GM12878 (cell line): ENCODE data around the gene C2orf69. TPM values are rescaled to one million over a fixed set of nuclear protein-coding genes. Genes with fewer than 3 reads are reported as not detected.

Experiments used
- BACH1 ChIP-seq: fragments of 450-650 bp; IDR thresholded peaks from 2 replicates; pipeline ENCODE4 v1.6.1; 2017; ENCODE audit warnings: mild to moderate bottlenecking, borderline replicate concordance
- CEBPZ ChIP-seq: fragments of 150-350 bp; IDR thresholded peaks from 2 replicates; pipeline ENCODE4 v1.6.1; 2016; ENCODE audit warnings: low read depth, low read length
- CTCF ChIP-seq, 3 experiments: IDR thresholded peaks in 2 of 3; conservative IDR thresholded peaks in 1 of 3; 2 replicates each; pipeline ENCODE4 v1.5.1; 2011; ENCODE audit warnings: low read depth in 3 of 3, low read length in 3 of 3, mild to moderate bottlenecking in 3 of 3, control low read depth in 2 of 3, moderate library complexity in 2 of 3, inconsistent platforms in 1 of 3, mixed read lengths in 1 of 3; ENCODE audit not compliant: control insufficient read depth in 2 of 3, insufficient read depth in 1 of 3; ENCODE audit errors: extremely low read depth in 1 of 3
- MAX ChIP-seq: IDR thresholded peaks from 2 replicates; pipeline ENCODE4 v1.6.1; 2012; ENCODE audit warnings: low read depth, low read length, improper control_type of control experiment
- NR2F1 ChIP-seq: fragments of 450-650 bp; conservative IDR thresholded peaks from 2 replicates; pipeline ENCODE4 v1.6.1; 2017; ENCODE audit warnings: mild to moderate bottlenecking
- PRDM15 ChIP-seq: fragments of 450-650 bp; formaldehyde crosslinking; IDR thresholded peaks from 2 replicates; pipeline ENCODE4 v1.4.0; 2020; ENCODE audit warnings: mild to moderate bottlenecking, moderate library complexity
- RCOR1 ChIP-seq: conservative IDR thresholded peaks from 2 replicates; pipeline ENCODE4 v1.6.1; 2012; ENCODE audit warnings: low read depth, low read length, improper control_type of control experiment
- YY1 ChIP-seq: IDR thresholded peaks from 2 replicates; pipeline ENCODE4 v1.6.1; 2011; ENCODE audit warnings: low read depth, mild to moderate bottlenecking, low read length
- ZNF24 ChIP-seq: fragments of 450-650 bp; IDR thresholded peaks from 2 replicates; pipeline ENCODE4 v1.6.1; 2017; ENCODE audit warnings: antibody characterized with exemption, mild to moderate bottlenecking
- polyA plus RNA-seq, 11 experiments: library from polyadenylated mRNA; depleted of rRNA in 4 of 11; unstranded in 6 of 11; stranded (reverse) in 5 of 11; fragments of >200 nt; fragmentation: Nextera tagmentation in 4 of 11; fragmentation: Illumina TruSeq in 1 of 11; extraction: Ambion mirVana in 4 of 11; extraction: Trizol in 1 of 11; gene quantifications; 1 replicate in 1 of 11; 2 replicates in 10 of 11; pipeline versions ENCODE4 v1.2.1 to v1.2.3, GENCODE V29; 2011 to 2016; ENCODE audit warnings: inconsistent platforms in 2 of 11, missing spikeins in 2 of 11, low read depth in 1 of 11
- total RNA-seq, 4 experiments: library from RNA; depleted of rRNA in 3 of 4; stranded (reverse); fragments of >200 nt in 3 of 4; fragmentation: Illumina TruSeq in 1 of 4; extraction: Trizol in 1 of 4; gene quantifications; 2 replicates each; pipeline versions ENCODE4 v1.2.1 to v1.2.3, GENCODE V29; 2013 to 2021

C2orf69 gene
- total and polyA plus RNA-seq, 10 of the 15 experiments (the other 5 are each of a cell fraction or from before 2014, with no cell fraction given): 6.3 to 20.3 (median 11.1) TPM

GRCh38 chr2:199928626-199929025 is 17.5 kb downstream of the C2orf69 start (continued):
- no peak for TF ChIP-seq MAX
- TF ChIP-seq PRDM15 (CRISPR knock-in tag): no peak
- no peak for TF ChIP-seq CTCF (IDR thresholded peaks at IDR 0.05 in 2 of 3, conservative IDR thresholded peaks at IDR 0.05 in 1 of 3; ENCODE audit: control insufficient read depth in 2 of 3, extremely low read depth in 1 of 3, insufficient read depth in 1 of 3, low read depth in 3 of 3, low read length in 3 of 3)
- no peak for TF ChIP-seq CEBPZ
- TF ChIP-seq RCOR1: no peak
- no peak for TF ChIP-seq ZNF24
- TF ChIP-seq NR2F1: no peak
- TF ChIP-seq YY1: no peak
- TF ChIP-seq BACH1: no peak
- TF ChIP-seq, all 136 proteins: peak for 0
